HepG2 (cell line): ENCODE measurements around the gene ARFGEF3. TPM values are rescaled to one million over a fixed set of nuclear protein-coding genes. Genes with fewer than 3 reads are reported as not detected.

Experiments
- CBX5 ChIP-seq: sonication (generic); formaldehyde crosslinking; IDR thresholded peaks from 2 replicates; pipeline ENCODE4 v1.4.0; 2020; ENCODE audit warnings: missing genetic modification reagents, borderline replicate concordance
- CCAR2 ChIP-seq: fragments of 200-400 bp; formaldehyde crosslinking; optimal IDR thresholded peaks from 2 replicates; pipeline ENCODE3; 2018; ENCODE audit warnings: low read depth, mild to moderate bottlenecking, low read length, moderate library complexity
- FOXM1 ChIP-seq: sonication (generic); formaldehyde crosslinking; IDR thresholded peaks from 2 replicates; pipeline ENCODE4 v1.5.0; 2020; ENCODE audit warnings: missing genetic modification reagents
- KAT7 ChIP-seq: IDR thresholded peaks from 2 replicates; pipeline ENCODE4 v1.6.1; 2018; ENCODE audit warnings: borderline replicate concordance, missing compliant biosample characterization
- MXI1 ChIP-seq: IDR thresholded peaks from 3 replicates; pipeline ENCODE4 v1.6.1; 2012; ENCODE audit warnings: low read depth, low read length, inconsistent platforms, borderline replicate concordance
- NKX3-1 ChIP-seq: sonication (generic); formaldehyde crosslinking; IDR thresholded peaks from 2 replicates; pipeline ENCODE4 v1.5.0; 2020; ENCODE audit warnings: missing genetic modification reagents
- NONO ChIP-seq, 2 experiments: fragments of 450-650 bp in 1 of 2; sonication (generic) in 1 of 2; formaldehyde crosslinking in 1 of 2; IDR thresholded peaks in 1 of 2; conservative IDR thresholded peaks in 1 of 2; 2 replicates each; pipeline versions ENCODE4 v1.6.1 to v1.8.0; 2017 to 2022; ENCODE audit warnings: mild to moderate bottlenecking in 1 of 2, missing genetic modification reagents in 1 of 2, moderate library complexity in 1 of 2
- RAD21 ChIP-seq: fragments of 450-650 bp; formaldehyde crosslinking; IDR thresholded peaks from 2 replicates; pipeline ENCODE4 v1.5.0; 2020; ENCODE audit warnings: mild to moderate bottlenecking
- TCF7L2 ChIP-seq: IDR thresholded peaks from 2 replicates; pipeline ENCODE4 v1.6.1; 2011; ENCODE audit warnings: mild to moderate bottlenecking, low read depth, low read length, moderate library complexity
- ZBTB3 ChIP-seq: sonication (generic); formaldehyde crosslinking; IDR thresholded peaks from 2 replicates; pipeline ENCODE4 v1.4.0; 2020; ENCODE audit warnings: low read depth, mild to moderate bottlenecking, moderate library complexity, missing genetic modification reagents, borderline replicate concordance
- ZNF207 ChIP-seq: fragments of 450-650 bp; IDR thresholded peaks from 2 replicates; pipeline ENCODE4 v1.6.1; 2016; ENCODE audit warnings: antibody characterized with exemption, borderline replicate concordance
- ZNF839 ChIP-seq: sonication (generic); formaldehyde crosslinking; IDR thresholded peaks from 2 replicates; pipeline ENCODE4 v1.4.0; 2020; ENCODE audit warnings: missing genetic modification reagents, mild to moderate bottlenecking, borderline replicate concordance
- polyA plus RNA-seq, 8 experiments: library from polyadenylated mRNA; depleted of rRNA in 3 of 8; stranded (reverse) in 7 of 8; unstranded in 1 of 8; fragments of >200 nt; fragmentation: Illumina TruSeq in 4 of 8; extraction: Trizol in 4 of 8; gene quantifications; 2 replicates each; pipeline versions ENCODE4 v1.2.1 to v1.2.3, GENCODE V29; 2011 to 2016; ENCODE audit warnings: low read depth in 4 of 8, missing spikeins in 1 of 8, mixed read lengths in 1 of 8; ENCODE audit not compliant: insufficient read depth in 1 of 8
- total RNA-seq, 5 experiments: library from RNA; depleted of rRNA; stranded (reverse); fragments of >200 nt; fragmentation: Illumina TruSeq; extraction: Trizol; gene quantifications; 2 replicates each; pipeline ENCODE4 v1.2.3, GENCODE V29; 2016; ENCODE audit warnings: low read depth in 1 of 5
- TF ChIP-seq, protein P1 (sequence below): sonication (generic); formaldehyde crosslinking; IDR thresholded peaks from 2 replicates; pipeline ENCODE4 v1.5.1; 2020; ENCODE audit warnings: mild to moderate bottlenecking, missing genetic modification reagents
- TF ChIP-seq, protein P2 (sequence below): sonication (generic); formaldehyde crosslinking; IDR thresholded peaks from 2 replicates; pipeline ENCODE4 v1.5.0; 2020; ENCODE audit warnings: missing genetic modification reagents, mild to moderate bottlenecking, borderline replicate concordance
- TF ChIP-seq, protein P3 (sequence below): fragments of 450-650 bp; IDR thresholded peaks from 2 replicates; pipeline ENCODE4 v1.6.1; 2017

ARFGEF3 gene
- total and polyA plus RNA-seq, 2 of the 13 experiments (the other 11 are each of a cell fraction or from before 2014, with no cell fraction given), result 0.60 to 2.6 TPM

DNA sequence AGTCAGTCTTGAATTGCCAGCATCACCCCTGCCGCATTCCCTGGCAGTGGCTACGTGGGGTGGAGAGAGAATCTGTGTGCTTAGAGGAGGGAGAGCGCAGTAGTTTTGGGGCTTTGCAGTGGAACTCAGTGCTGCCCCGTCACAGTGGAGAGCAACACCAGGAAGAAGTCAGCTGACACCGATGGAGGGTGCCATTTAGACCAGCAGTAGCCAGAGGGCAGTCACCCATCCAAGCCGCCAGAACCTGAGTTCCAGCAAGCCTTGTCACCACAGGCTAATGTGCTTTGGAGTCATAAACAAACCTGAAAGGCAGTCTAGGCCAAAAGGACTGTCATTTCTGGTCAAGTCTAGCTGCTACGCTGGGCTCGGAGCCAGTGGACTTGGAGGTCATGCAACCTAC is 32.5 kb upstream of the ARFGEF3 start (continued):
- TF ChIP-seq KAT7 (CRISPR knock-in tag), result no peak
- no peak for TF ChIP-seq MXI1
- no peak for TF ChIP-seq NONO (IDR thresholded peaks at IDR 0.05)
- TF ChIP-seq NONO (CRISPR knock-in tag; conservative IDR thresholded peaks at IDR 0.05), result no peak
- peak; percentile 42; the same call in 1 of the 2 replicates for TF ChIP-seq RAD21 (CRISPR knock-in tag)
- no peak for TF ChIP-seq CBX5
- no peak for TF ChIP-seq TCF7L2
- no peak for TF ChIP-seq ZNF207
- TF ChIP-seq, protein P1, sequence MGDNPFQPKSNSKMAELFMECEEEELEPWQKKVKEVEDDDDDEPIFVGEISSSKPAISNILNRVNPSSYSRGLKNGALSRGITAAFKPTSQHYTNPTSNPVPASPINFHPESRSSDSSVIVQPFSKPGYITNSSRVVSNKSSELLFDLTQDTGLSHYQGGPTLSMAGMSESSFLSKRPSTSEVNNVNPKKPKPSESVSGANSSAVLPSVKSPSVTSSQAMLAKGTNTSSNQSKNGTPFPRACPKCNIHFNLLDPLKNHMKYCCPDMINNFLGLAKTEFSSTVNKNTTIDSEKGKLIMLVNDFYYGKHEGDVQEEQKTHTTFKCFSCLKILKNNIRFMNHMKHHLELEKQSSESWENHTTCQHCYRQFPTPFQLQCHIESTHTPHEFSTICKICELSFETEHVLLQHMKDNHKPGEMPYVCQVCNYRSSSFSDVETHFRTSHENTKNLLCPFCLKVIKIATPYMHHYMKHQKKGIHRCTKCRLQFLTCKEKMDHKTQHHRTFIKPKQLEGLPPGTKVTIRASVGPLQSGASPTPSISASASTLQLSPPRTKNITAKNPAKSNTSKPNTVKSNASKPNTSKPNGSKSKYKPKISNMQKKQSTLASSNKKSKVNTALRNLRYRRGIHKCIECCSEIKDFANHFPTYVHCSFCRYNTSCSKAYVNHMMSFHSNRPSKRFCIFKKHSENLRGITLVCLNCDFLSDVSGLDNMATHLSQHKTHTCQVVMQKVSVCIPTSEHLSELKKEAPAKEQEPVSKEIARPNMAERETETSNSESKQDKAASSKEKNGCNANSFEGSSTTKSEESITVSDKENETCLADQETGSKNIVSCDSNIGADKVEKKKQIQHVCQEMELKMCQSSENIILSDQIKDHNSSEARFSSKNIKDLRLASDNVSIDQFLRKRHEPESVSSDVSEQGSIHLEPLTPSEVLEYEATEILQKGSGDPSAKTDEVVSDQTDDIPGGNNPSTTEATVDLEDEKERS (CRISPR knock-in tag), result no peak
- no peak for TF ChIP-seq CCAR2
- TF ChIP-seq, protein P2, sequence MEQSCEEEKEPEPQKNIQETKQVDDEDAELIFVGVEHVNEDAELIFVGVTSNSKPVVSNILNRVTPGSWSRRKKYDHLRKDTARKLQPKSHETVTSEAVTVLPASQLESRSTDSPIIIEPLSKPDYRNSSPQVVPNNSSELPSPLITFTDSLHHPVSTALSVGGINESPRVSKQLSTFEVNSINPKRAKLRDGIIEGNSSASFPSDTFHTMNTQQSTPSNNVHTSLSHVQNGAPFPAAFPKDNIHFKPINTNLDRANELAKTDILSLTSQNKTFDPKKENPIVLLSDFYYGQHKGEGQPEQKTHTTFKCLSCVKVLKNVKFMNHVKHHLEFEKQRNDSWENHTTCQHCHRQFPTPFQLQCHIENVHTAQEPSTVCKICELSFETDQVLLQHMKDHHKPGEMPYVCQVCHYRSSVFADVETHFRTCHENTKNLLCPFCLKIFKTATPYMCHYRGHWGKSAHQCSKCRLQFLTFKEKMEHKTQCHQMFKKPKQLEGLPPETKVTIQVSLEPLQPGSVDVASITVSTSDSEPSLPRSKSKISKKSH (CRISPR knock-in tag), result 0 out of 2 replicates have a peak, but pooled peaks have one; percentile 34
- TF ChIP-seq, protein P3, sequence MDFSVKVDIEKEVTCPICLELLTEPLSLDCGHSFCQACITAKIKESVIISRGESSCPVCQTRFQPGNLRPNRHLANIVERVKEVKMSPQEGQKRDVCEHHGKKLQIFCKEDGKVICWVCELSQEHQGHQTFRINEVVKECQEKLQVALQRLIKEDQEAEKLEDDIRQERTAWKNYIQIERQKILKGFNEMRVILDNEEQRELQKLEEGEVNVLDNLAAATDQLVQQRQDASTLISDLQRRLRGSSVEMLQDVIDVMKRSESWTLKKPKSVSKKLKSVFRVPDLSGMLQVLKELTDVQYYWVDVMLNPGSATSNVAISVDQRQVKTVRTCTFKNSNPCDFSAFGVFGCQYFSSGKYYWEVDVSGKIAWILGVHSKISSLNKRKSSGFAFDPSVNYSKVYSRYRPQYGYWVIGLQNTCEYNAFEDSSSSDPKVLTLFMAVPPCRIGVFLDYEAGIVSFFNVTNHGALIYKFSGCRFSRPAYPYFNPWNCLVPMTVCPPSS, result no peak
- no peak for TF ChIP-seq NKX3-1 (CRISPR knock-in tag)
- no peak for TF ChIP-seq ZBTB3 (CRISPR knock-in tag)
- no peak for TF ChIP-seq ZNF839
- TF ChIP-seq FOXM1 (CRISPR knock-in tag), result no peak
